HEK293 (cell line): ENCODE results near the gene HPSE2.

Experiments used
- CTCF ChIA-PET: fragments of 350-600 bp; formaldehyde crosslinking; extraction: SDS; loops from one replicate; lab custom pipeline; 2021; ENCODE audit warnings: antibody characterized with exemption; lab: Yijun Ruan, JAX
- POLR2A ChIA-PET: fragments of 300-600 bp; formaldehyde crosslinking; extraction: SDS; loops from one replicate; lab custom pipeline; 2020; ENCODE audit warnings: antibody characterized with exemption, inconsistent platforms; lab: Yijun Ruan, JAX
- H3K27ac ChIP-seq: fragments of 200-500 bp; sonication (Bioruptor generic); 2 replicates; pipeline ENCODE4 v1.5.1; 2014; ENCODE audit warnings: low read depth, low read length, control low read depth, inconsistent platforms; ENCODE audit errors: extremely low read depth
- H3K36me3 ChIP-seq, 2 experiments: fragments of 200-500 bp in 1 of 2; sonication (Bioruptor generic) in 1 of 2; 1 replicate in 1 of 2; 2 replicates in 1 of 2; pipeline ENCODE4 v1.5.1; 2014 to 2017; ENCODE audit warnings: inconsistent platforms in 2 of 2, low read length in 2 of 2; ENCODE audit not compliant: control insufficient read depth in 2 of 2, insufficient read depth in 1 of 2
- H3K4me1 ChIP-seq: fragments of 200-500 bp; sonication (Bioruptor generic); 2 replicates; pipeline ENCODE4 v1.5.1; 2014; ENCODE audit warnings: mild to moderate bottlenecking, low read length, inconsistent platforms; ENCODE audit not compliant: control insufficient read depth, insufficient read depth
- H3K4me3 ChIP-seq: 2 replicates; pipeline ENCODE4 v1.5.1; 2011; ENCODE audit warnings: low read depth, mild to moderate bottlenecking, control low read depth, low read length, moderate library complexity
- H3K9me3 ChIP-seq: fragments of 200-500 bp; sonication (Bioruptor generic); 2 replicates; pipeline ENCODE4 v1.5.1; 2014; ENCODE audit warnings: low read depth, low read length, inconsistent platforms; ENCODE audit not compliant: control insufficient read depth, insufficient read depth
- EGR2 ChIP-seq: fragments of 450-650 bp; formaldehyde crosslinking; IDR thresholded peaks from 2 replicates; pipeline ENCODE4 v1.5.1; 2016; ENCODE audit warnings: low read depth, missing biosample characterization, missing genetic modification characterization
- KLF16 ChIP-seq: fragments of 450-650 bp; formaldehyde crosslinking; IDR thresholded peaks from 2 replicates; pipeline ENCODE4 v1.5.1; 2017; ENCODE audit warnings: missing biosample characterization, missing genetic modification characterization
- SCRT1 ChIP-seq: fragments of 450-650 bp; formaldehyde crosslinking; IDR thresholded peaks from 2 replicates; pipeline ENCODE4 v1.5.1; 2016; ENCODE audit warnings: missing biosample characterization, missing genetic modification characterization, borderline replicate concordance
- SP7 ChIP-seq: fragments of 450-650 bp; formaldehyde crosslinking; IDR thresholded peaks from 2 replicates; pipeline ENCODE4 v1.5.1; 2016; ENCODE audit warnings: missing biosample characterization, missing genetic modification characterization
- TRIM28 ChIP-seq: IDR thresholded peaks from 2 replicates; pipeline ENCODE4 v1.6.1; 2011; ENCODE audit warnings: low read length, control low read depth, borderline replicate concordance
- ZBTB49 ChIP-seq: fragments of 450-650 bp; formaldehyde crosslinking; IDR thresholded peaks from 2 replicates; pipeline ENCODE4 v1.5.1; 2016; ENCODE audit warnings: missing biosample characterization, missing genetic modification characterization, low read depth
- ZFP3 ChIP-seq: fragments of 450-650 bp; formaldehyde crosslinking; IDR thresholded peaks from 2 replicates; pipeline ENCODE4 v1.5.1; 2016; ENCODE audit warnings: low read depth, missing biosample characterization, missing genetic modification characterization
- ZNF138 ChIP-seq: fragments of 450-650 bp; formaldehyde crosslinking; IDR thresholded peaks from 2 replicates; pipeline ENCODE4 v1.5.1; 2016; ENCODE audit warnings: missing biosample characterization, missing genetic modification characterization, borderline replicate concordance
- ZNF366 ChIP-seq: fragments of 450-650 bp; formaldehyde crosslinking; conservative IDR thresholded peaks from 2 replicates; pipeline ENCODE4 v1.5.1; 2016; ENCODE audit warnings: missing biosample characterization, missing genetic modification characterization
- ZNF416 ChIP-seq: fragments of 450-650 bp; formaldehyde crosslinking; IDR thresholded peaks from 2 replicates; pipeline ENCODE4 v1.5.1; 2016; ENCODE audit warnings: missing biosample characterization, missing genetic modification characterization
- ZNF513 ChIP-seq: fragments of 450-650 bp; IDR thresholded peaks from 2 replicates; pipeline ENCODE4 v1.5.1; 2018; ENCODE audit warnings: missing biosample characterization, missing genetic modification characterization
- ZNF558 ChIP-seq: fragments of 450-650 bp; formaldehyde crosslinking; IDR thresholded peaks from 2 replicates; pipeline ENCODE4 v1.5.1; 2016; ENCODE audit warnings: missing biosample characterization, missing genetic modification characterization
- ZNF623 ChIP-seq: fragments of 450-650 bp; formaldehyde crosslinking; IDR thresholded peaks from 2 replicates; pipeline ENCODE4 v1.5.1; 2016; ENCODE audit warnings: missing biosample characterization, missing genetic modification characterization
- ZNF76 ChIP-seq: fragments of 450-650 bp; formaldehyde crosslinking; IDR thresholded peaks from 2 replicates; pipeline ENCODE4; 2016; ENCODE audit warnings: low read depth, missing biosample characterization, missing genetic modification characterization, borderline replicate concordance
- TF ChIP-seq, protein P1 (sequence below): fragments of 450-650 bp; formaldehyde crosslinking; IDR thresholded peaks from 2 replicates; pipeline ENCODE4 v1.5.1; 2016; ENCODE audit warnings: missing biosample characterization, missing genetic modification characterization, borderline replicate concordance
- TF ChIP-seq, protein P2 (sequence below): fragments of 450-650 bp; formaldehyde crosslinking; IDR thresholded peaks from 2 replicates; pipeline ENCODE4 v1.5.1; 2016; ENCODE audit warnings: missing biosample characterization, missing genetic modification characterization

The HPSE2 gene

GRCh38 chr10:98481404-98481945 is 754.2 kb downstream of the HPSE2 start (continued):
- TF ChIP-seq ZBTB49 (tag by site-specific recombination) (no peak), ZNF138 (tag by site-specific recombination) (no peak), TRIM28 (no peak)

GRCh38 chr10:98478430-98479222 is 757.0 kb downstream of the HPSE2 start:
- TF ChIP-seq SCRT1 (tag by site-specific recombination) = no peak
- no peaks in the 10 kb centered on the region for H3K4me1 ChIP-seq
- ChIA-PET CTCF (interaction anchor here (0.6 to 3.2 kb wide), 3 partner anchors 11 to 237 kb away, joined by 3 to 17 read pairs (median 3); no protein-coding TSS in a partner anchor), POLR2A (no interaction called here)
- H3K27ac ChIP-seq = no peak overlapping the region
- H3K9me3 ChIP-seq = no peaks in the 10 kb centered on the region
- H3K36me3 ChIP-seq = no peaks in the 10 kb centered on the region
- no peak overlapping the region for H3K4me3 ChIP-seq

GRCh38 chr10:98477861-98478260 is 757.8 kb downstream of the HPSE2 start:
- H3K27ac ChIP-seq = no peak overlapping the region
- POLR2A ChIA-PET = no interaction called here
- no peaks in the 10 kb centered on the region for H3K4me1 ChIP-seq
- no peaks in the 10 kb centered on the region for H3K36me3 ChIP-seq
- no peaks in the 10 kb centered on the region for H3K9me3 ChIP-seq
- no peak overlapping the region for H3K4me3 ChIP-seq
- CTCF ChIA-PET = interaction anchor here (0.6 to 3.2 kb wide), 2 partner anchors 10 to 236 kb away, joined by 3 to 17 read pairs; no protein-coding TSS in a partner anchor
- no peak for TF ChIP-seq EGR2 (tag by site-specific recombination)
- no peak for TF ChIP-seq ZNF366 (tag by site-specific recombination)
- no peak for TF ChIP-seq SP7 (tag by site-specific recombination)
- no peak for TF ChIP-seq ZFP3 (tag by site-specific recombination)
- TF ChIP-seq ZNF558 (tag by site-specific recombination) = no peak
- TF ChIP-seq ZNF76 (tag by site-specific recombination) = no peak
- TF ChIP-seq, protein P1, sequence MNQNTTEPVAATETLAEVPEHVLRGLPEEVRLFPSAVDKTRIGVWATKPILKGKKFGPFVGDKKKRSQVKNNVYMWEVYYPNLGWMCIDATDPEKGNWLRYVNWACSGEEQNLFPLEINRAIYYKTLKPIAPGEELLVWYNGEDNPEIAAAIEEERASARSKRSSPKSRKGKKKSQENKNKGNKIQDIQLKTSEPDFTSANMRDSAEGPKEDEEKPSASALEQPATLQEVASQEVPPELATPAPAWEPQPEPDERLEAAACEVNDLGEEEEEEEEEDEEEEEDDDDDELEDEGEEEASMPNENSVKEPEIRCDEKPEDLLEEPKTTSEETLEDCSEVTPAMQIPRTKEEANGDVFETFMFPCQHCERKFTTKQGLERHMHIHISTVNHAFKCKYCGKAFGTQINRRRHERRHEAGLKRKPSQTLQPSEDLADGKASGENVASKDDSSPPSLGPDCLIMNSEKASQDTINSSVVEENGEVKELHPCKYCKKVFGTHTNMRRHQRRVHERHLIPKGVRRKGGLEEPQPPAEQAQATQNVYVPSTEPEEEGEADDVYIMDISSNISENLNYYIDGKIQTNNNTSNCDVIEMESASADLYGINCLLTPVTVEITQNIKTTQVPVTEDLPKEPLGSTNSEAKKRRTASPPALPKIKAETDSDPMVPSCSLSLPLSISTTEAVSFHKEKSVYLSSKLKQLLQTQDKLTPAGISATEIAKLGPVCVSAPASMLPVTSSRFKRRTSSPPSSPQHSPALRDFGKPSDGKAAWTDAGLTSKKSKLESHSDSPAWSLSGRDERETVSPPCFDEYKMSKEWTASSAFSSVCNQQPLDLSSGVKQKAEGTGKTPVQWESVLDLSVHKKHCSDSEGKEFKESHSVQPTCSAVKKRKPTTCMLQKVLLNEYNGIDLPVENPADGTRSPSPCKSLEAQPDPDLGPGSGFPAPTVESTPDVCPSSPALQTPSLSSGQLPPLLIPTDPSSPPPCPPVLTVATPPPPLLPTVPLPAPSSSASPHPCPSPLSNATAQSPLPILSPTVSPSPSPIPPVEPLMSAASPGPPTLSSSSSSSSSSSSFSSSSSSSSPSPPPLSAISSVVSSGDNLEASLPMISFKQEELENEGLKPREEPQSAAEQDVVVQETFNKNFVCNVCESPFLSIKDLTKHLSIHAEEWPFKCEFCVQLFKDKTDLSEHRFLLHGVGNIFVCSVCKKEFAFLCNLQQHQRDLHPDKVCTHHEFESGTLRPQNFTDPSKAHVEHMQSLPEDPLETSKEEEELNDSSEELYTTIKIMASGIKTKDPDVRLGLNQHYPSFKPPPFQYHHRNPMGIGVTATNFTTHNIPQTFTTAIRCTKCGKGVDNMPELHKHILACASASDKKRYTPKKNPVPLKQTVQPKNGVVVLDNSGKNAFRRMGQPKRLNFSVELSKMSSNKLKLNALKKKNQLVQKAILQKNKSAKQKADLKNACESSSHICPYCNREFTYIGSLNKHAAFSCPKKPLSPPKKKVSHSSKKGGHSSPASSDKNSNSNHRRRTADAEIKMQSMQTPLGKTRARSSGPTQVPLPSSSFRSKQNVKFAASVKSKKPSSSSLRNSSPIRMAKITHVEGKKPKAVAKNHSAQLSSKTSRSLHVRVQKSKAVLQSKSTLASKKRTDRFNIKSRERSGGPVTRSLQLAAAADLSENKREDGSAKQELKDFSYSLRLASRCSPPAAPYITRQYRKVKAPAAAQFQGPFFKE (tag by site-specific recombination) = no peak
- TF ChIP-seq ZNF513 (tag by site-specific recombination) = no peak
- TF ChIP-seq, protein P2, sequence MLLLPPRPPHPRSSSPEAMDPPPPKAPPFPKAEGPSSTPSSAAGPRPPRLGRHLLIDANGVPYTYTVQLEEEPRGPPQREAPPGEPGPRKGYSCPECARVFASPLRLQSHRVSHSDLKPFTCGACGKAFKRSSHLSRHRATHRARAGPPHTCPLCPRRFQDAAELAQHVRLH (tag by site-specific recombination) = no peak
- TF ChIP-seq KLF16 (tag by site-specific recombination) = no peak
- no peak for TF ChIP-seq ZNF416
- TF ChIP-seq ZNF623 (tag by site-specific recombination) = no peak
- TF ChIP-seq ZNF138 (tag by site-specific recombination) = no peak
